Breast epithelium (tissue), 4 donors: Measurements from ENCODE around the gene ELMO2. TPM values are rescaled to one million over a fixed set of nuclear protein-coding genes. Genes with fewer than 3 reads are reported as not detected.

Experiments used
- DNase-seq, 2 donors: peaks; one replicate each; pipeline ENCODE4 v3.0.0-alpha.2; 2019; ENCODE audit warnings: low spot score in 2 of 2
- H3K27ac ChIP-seq, 2 donors: fragments of 200-600 bp; sonication (generic) in 1 of 2; one replicate each; pipeline ENCODE4 v1.5.1; 2016 to 2019; ENCODE audit warnings: mild to moderate bottlenecking in 1 of 2
- H3K27me3 ChIP-seq, 2 donors: fragments of 200-600 bp; sonication (generic) in 1 of 2; one replicate each; pipeline versions ENCODE4 v1.5.1 to v1.6.0; 2017 to 2019; ENCODE audit warnings: control low read depth in 1 of 2, mild to moderate bottlenecking in 1 of 2
- H3K36me3 ChIP-seq: fragments of 200-600 bp; one replicate; pipeline ENCODE4 v1.5.1; 2019
- H3K4me1 ChIP-seq, 2 donors: fragments of 200-600 bp; sonication (generic); one replicate each; pipeline ENCODE4 v1.5.1; 2016 to 2019; ENCODE audit warnings: control low read depth in 1 of 2
- H3K4me3 ChIP-seq, 3 donors: fragments of 200-600 bp; sonication (generic); 1 replicate in 2 of 3; 2 replicates in 1 of 3; pipeline ENCODE4 v1.5.1; 2016 to 2019; ENCODE audit warnings: mild to moderate bottlenecking in 3 of 3, moderate library complexity in 2 of 3
- H3K9me3 ChIP-seq, 2 donors: fragments of 200-600 bp; sonication (generic) in 1 of 2; one replicate each; pipeline ENCODE4 v1.5.1; 2016 to 2019; ENCODE audit warnings: control low read depth in 1 of 2
- POLR2A ChIP-seq: fragments of 450-650 bp; IDR thresholded peaks from one replicate; pipeline ENCODE4 v1.6.1; 2016; ENCODE audit warnings: antibody characterized with exemption, mild to moderate bottlenecking, moderate library complexity
- POLR2AphosphoS5 ChIP-seq, 3 donors: sonication (generic); formaldehyde crosslinking; IDR thresholded peaks; one replicate each; pipeline ENCODE4 v1.6.1; 2017; ENCODE audit warnings: antibody characterized with exemption in 3 of 3
- intact Hi-C: fragments of 100-400 bp; cut with DNase I; formaldehyde crosslinking; loops from one replicate; pipeline ENCODE4 v1.15.1; 2023; ENCODE audit warnings: low total_unique reads
- total RNA-seq, 3 donors: library from RNA; depleted of rRNA; stranded (reverse); fragments of >200 nt; gene quantifications; one replicate each; pipeline ENCODE4 v1.1.0, GENCODE V29; 2016
- TF ChIP-seq, protein P1 (sequence below), 3 donors: fragments of 450-650 bp; IDR thresholded peaks; one replicate each; pipeline ENCODE4 v1.5.1; 2016 to 2017; ENCODE audit warnings: antibody characterized with exemption in 3 of 3, mild to moderate bottlenecking in 3 of 3, moderate library complexity in 3 of 3

The ELMO2 gene
- total RNA-seq, 3 donors from 2014 or later: 41.0 to 63.3 (median 50.8) TPM

DNA sequence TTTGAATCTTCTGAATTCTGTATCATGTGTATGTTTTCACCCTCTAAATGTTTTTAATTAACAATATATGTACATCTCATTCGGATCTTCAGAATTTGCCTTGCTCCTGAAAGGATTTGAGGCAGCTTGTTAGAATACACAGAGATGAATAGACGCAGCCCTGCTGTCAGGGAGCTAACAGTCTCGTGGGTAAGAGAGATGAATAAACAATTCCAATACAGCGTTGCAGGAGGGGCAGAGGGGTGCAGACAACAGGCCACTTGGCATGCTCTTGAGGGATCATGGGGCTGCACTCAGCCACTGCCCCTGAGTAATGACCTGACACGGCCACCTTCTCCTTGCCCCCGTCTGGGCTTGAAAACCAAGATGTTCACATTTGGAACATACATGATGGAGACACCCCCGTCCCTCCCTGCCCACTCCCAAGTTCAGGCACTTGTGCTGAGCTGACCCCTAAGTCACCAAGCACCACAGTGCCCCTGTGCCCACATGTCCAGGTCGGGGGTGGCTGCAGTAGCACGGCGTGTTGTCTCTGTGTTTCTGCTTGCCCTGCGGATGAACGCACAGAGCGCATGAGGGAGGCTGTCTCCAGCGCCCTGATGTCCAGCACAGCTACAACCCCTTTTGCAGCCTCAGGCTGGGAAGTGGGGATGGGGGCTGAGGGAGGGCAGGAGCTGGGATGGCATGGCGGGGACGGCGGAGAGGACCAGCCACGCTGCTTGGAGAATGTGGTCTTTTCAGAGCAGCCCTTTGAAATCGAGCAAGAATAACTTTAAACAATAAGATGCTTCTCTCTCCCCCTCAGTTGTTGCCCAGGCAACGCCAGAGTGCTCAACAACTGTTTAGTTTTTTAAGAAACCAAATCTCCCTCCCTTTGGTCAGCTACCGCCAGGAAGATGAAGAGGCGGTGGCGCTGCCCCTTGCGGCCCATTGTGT lies 65.1 kb downstream of the ELMO2 start:
- H3K27me3 ChIP-seq: peaks cover 5 to 54% of the 10 kb centered on the region in 2 donors
- intact Hi-C loops: no loop called here
- no peaks in the 10 kb centered on the region for H3K4me1 ChIP-seq
- no peak overlapping the region for H3K4me3 ChIP-seq
- TF ChIP-seq, protein P1, sequence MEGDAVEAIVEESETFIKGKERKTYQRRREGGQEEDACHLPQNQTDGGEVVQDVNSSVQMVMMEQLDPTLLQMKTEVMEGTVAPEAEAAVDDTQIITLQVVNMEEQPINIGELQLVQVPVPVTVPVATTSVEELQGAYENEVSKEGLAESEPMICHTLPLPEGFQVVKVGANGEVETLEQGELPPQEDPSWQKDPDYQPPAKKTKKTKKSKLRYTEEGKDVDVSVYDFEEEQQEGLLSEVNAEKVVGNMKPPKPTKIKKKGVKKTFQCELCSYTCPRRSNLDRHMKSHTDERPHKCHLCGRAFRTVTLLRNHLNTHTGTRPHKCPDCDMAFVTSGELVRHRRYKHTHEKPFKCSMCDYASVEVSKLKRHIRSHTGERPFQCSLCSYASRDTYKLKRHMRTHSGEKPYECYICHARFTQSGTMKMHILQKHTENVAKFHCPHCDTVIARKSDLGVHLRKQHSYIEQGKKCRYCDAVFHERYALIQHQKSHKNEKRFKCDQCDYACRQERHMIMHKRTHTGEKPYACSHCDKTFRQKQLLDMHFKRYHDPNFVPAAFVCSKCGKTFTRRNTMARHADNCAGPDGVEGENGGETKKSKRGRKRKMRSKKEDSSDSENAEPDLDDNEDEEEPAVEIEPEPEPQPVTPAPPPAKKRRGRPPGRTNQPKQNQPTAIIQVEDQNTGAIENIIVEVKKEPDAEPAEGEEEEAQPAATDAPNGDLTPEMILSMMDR (IDR thresholded peaks at IDR 0.05): no peak
- TF ChIP-seq POLR2AphosphoS5 (IDR thresholded peaks at IDR 0.05) (no peak), POLR2A (no peak)
- DNase-seq: no peak
- H3K27ac ChIP-seq: no peak overlapping the region
- H3K36me3 ChIP-seq: no peaks in the 10 kb centered on the region
- no peaks in the 10 kb centered on the region for H3K9me3 ChIP-seq

GRCh38 chr20:46339037-46339436 lies 67.4 kb downstream of the ELMO2 start:
- Histone ChIP-seq H3K4me3 (no peak overlapping the region), H3K27ac (no peak overlapping the region), H3K9me3 (no peaks in the 10 kb centered on the region), H3K4me1 (no peaks in the 10 kb centered on the region), H3K36me3 (no peaks in the 10 kb centered on the region), H3K27me3 (peaks cover 5 to 64% of the 10 kb centered on the region in 2 donors)
- DNase-seq: no peak
- intact Hi-C loops: no loop called here
- TF ChIP-seq POLR2A (no peak), POLR2AphosphoS5 (IDR thresholded peaks at IDR 0.05) (no peak)
- TF ChIP-seq, protein P1 (IDR thresholded peaks at IDR 0.05): no peak

DNA sequence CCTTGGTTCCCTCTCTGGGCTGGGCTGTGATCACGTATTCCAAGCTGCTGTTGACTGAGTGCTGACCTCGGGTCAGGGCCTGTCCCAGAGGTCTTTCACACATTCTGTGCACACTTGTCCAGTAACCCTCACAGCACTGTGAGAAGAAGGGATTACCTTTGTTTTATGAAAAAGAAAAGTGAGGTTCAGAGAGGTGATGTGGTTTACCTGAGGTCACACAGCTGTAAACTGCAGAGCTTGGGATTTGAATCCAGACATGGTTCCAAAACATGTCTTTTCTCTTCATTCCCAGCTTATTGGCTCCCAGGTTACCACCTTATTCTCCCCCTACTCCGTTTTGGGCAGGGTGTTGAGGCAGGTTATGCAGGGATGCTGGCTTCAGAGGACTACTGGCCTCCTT lies 69.7 kb downstream of the ELMO2 start:
- no peak for DNase-seq
- Histone ChIP-seq H3K4me1 (no peaks in the 10 kb centered on the region), H3K9me3 (no peaks in the 10 kb centered on the region), H3K4me3 (no peak overlapping the region), H3K27me3 (peaks cover 5 to 57% of the 10 kb centered on the region in 2 donors), H3K27ac (no peak overlapping the region), H3K36me3 (no peaks in the 10 kb centered on the region)
- intact Hi-C loops: no loop called here
- TF ChIP-seq, protein P1 (IDR thresholded peaks at IDR 0.05): no peak
- TF ChIP-seq POLR2A (no peak), POLR2AphosphoS5 (IDR thresholded peaks at IDR 0.05) (no peak)

DNA sequence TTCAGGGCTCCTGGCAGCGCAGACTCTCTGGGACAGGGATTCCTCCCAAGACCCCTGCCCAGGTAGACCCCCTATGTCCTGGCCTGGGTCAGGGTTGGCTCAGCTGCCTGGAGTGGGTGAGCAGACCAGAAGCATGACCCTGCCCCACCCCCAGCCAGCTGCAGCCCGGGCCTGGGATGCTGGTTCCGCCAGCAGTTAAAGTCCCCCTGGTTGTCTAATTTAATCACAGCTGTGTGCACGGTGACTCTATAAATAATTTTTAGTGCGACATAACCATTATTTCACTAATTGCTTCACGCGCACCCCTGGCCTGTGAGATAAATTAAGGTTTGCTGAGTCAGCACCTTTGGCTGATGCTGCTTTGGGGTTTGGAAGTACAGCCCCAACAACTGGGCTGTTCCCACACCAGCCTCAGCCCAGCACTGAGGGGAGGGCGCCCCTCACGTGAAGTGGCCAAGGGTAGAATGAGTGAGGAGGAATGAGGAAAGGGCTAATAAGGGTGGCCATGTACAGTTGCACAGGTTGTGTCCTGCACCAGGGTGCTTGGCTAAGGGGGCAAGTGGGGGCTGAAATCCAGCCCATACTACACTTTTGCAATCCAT lies 72.0 kb downstream of the ELMO2 start:
- DNase-seq: no peak
- Histone ChIP-seq H3K9me3 (no peaks in the 10 kb centered on the region), H3K27me3 (peaks cover 0 to 39% of the 10 kb centered on the region in 2 donors), H3K4me1 (peaks cover 0 to 5% of the 10 kb centered on the region in 2 donors), H3K4me3 (no peak overlapping the region), H3K36me3 (no peaks in the 10 kb centered on the region), H3K27ac (no peak overlapping the region)
- no peak for TF ChIP-seq POLR2AphosphoS5 (IDR thresholded peaks at IDR 0.05)
- TF ChIP-seq, protein P1 (IDR thresholded peaks at IDR 0.05): no peak
- TF ChIP-seq POLR2A: no peak
- intact Hi-C loops: loop anchor here (5.0 kb wide), 1 partner anchor 1287 kb away; no protein-coding TSS in a partner anchor
